ENCODE data around the gene SKOR2.
"Not testable (repeated sequence)": the region's sequence is repeated elsewhere in the genome, so short reads cannot be mapped to it uniquely, and the experiment has no call there.

SKOR2 gene

GRCh38 chr18:47204908-47205522 lies 46.4 kb downstream of the SKOR2 start:
- no peak for DNase-seq (ENCODE audit: low read depth in 2 of 3, low spot score in 2 of 3)

GRCh38 chr18:47203626-47204464 lies 47.6 kb downstream of the SKOR2 start:
- DNase-seq (ENCODE audit: low read depth in 2 of 3, low spot score in 2 of 3) = no peak

GRCh38 chr18:47195961-47196360 lies 55.5 kb downstream of the SKOR2 start:
- not testable (repeated sequence) for DNase-seq (ENCODE audit: low read depth in 2 of 3, low spot score in 2 of 3)

GRCh38 chr18:47191961-47192360 lies 59.5 kb downstream of the SKOR2 start:
- no peak for DNase-seq (ENCODE audit: low read depth in 2 of 3, low spot score in 2 of 3)

- no peak for DNase-seq (ENCODE audit: low read depth in 2 of 3, low spot score in 2 of 3)
Measured at GRCh38 chr18:47187721-47188120, 63.7 kb downstream of the SKOR2 start.

- DNase-seq (ENCODE audit: low read depth in 2 of 3, low spot score in 2 of 3) = no peak
Measured at GRCh38 chr18:47184419-47185050, 66.9 kb downstream of the SKOR2 start.

- not testable (repeated sequence) for DNase-seq (ENCODE audit: low read depth in 2 of 3, low spot score in 2 of 3)
Measured at GRCh38 chr18:47182156-47182555, 69.3 kb downstream of the SKOR2 start.

GRCh38 chr18:47180765-47181164 lies 70.7 kb downstream of the SKOR2 start:
- no peak for DNase-seq (ENCODE audit: low read depth in 2 of 3, low spot score in 2 of 3)

GRCh38 chr18:47179520-47179919 lies 71.9 kb downstream of the SKOR2 start:
- no peak for DNase-seq (ENCODE audit: low read depth in 2 of 3, low spot score in 2 of 3)

GRCh38 chr18:47175898-47176575 lies 75.4 kb downstream of the SKOR2 start, which contains the start of gene IER3IP1:
TSS of gene IER3IP1 (minus strand) at chr18:47176364. CDS start at chr18:47176277, 87 bp downstream.
- DNase-seq (ENCODE audit: low read depth in 2 of 3, low spot score in 2 of 3) = peak; percentile 65 to 82 (median 71)

- no peak for DNase-seq (ENCODE audit: low read depth in 2 of 3, low spot score in 2 of 3)
Measured at GRCh38 chr18:47175283-47175897, 76.1 kb downstream of the SKOR2 start.

GRCh38 chr18:47174545-47175116 lies 76.8 kb downstream of the SKOR2 start:
- DNase-seq (ENCODE audit: low read depth in 2 of 3, low spot score in 2 of 3) = no peak

- no peak for DNase-seq (ENCODE audit: low read depth in 2 of 3, low spot score in 2 of 3)
Measured at GRCh38 chr18:47172476-47172875, 79.0 kb downstream of the SKOR2 start.

GRCh38 chr18:47168913-47169312 lies 82.5 kb downstream of the SKOR2 start:
- no peak for DNase-seq (ENCODE audit: low read depth in 2 of 3, low spot score in 2 of 3)

GRCh38 chr18:47168509-47168908 lies 83.0 kb downstream of the SKOR2 start:
- DNase-seq (ENCODE audit: low read depth in 2 of 3, low spot score in 2 of 3) = no peak

- no peak for DNase-seq (ENCODE audit: low read depth in 2 of 3, low spot score in 2 of 3)
Measured at GRCh38 chr18:47166294-47166693, 85.2 kb downstream of the SKOR2 start.

- no peak for DNase-seq (ENCODE audit: low read depth in 2 of 3, low spot score in 2 of 3)
Measured at GRCh38 chr18:47163241-47163640, 88.2 kb downstream of the SKOR2 start.

GRCh38 chr18:47160256-47160655 lies 91.2 kb downstream of the SKOR2 start:
- no peak for DNase-seq (ENCODE audit: low read depth in 2 of 3, low spot score in 2 of 3)

GRCh38 chr18:47158404-47158803 lies 93.1 kb downstream of the SKOR2 start:
- not testable (repeated sequence) for DNase-seq (ENCODE audit: low read depth in 2 of 3, low spot score in 2 of 3)
